ENCODE results near the gene SH3TC2.

Gene SH3TC2

DNA sequence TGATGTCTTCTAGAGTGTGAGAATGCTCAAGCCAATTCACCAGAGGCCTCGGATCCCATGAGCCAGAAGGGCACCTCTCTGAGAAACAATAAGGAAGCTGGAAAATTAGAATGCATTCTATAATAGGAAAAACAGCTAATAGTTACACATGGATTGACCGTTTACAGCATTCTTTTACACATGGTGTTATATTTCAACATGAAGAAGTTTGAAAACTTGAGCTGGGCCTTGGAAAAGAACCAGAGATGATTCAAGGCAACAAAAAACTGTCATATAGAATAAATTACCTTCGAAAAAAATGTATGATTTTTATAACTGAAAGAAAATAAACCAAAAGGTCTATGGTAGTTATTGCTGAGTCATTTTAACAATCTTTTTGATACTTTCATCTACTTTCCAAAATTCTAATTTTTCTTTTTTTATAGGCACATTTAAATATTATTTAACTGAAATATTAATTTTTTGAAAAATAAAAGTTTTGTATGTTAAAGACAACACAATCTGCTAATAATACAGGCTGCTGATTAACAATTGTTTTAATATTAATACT lies 6.2 kb downstream of the SH3TC2 start:
- no peak for DNase-seq

DNA sequence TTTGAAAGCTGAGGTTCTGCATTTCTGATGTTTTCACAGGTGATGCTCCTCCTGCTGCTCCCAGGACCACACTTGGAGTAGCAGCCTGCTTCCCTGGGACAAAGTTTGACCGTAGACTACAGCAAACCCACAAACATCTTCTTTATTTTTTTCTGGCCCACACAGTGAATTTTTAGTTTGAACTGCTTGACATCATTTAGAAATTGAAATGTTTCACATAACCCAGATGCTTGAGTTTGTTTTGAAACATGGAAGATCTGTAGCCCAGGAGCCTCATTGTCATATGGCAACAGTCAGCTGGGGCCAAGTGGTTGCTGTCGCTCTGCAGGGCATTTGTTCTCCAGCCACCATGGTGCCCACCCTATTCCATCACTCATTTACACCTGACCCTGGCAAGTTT lies 8.4 kb downstream of the SH3TC2 start:
- no peak for DNase-seq

DNA sequence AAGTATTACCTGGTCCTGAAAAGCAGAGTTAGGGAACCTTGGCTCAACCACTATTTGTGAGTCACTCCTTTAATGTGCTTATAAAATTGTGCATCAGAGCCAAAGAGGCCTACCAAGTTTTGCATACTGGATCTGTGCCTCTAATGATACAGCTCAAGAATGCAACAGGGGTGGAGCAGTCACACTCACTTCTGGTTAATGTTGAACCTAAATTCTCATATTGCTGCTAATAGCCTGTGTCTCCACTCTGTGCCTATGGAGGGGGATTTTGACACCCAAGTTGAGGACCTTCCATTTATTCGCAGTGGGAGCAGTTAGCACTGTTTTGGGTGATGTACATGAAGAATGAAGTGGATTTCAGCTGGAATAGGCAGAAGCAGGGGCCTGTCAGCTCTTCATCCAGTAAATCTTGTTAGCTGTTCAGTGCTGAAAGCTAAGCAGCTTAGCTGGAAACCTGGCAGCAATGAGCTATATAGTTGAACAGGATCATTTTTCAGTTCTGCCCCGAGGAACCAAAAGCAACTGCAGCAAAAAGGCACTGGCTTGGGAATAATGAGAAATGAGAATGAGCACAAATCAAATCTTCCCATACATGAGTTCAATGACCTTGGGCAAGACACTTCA lies 9.7 kb downstream of the SH3TC2 start:
- DNase-seq, result no peak

DNA sequence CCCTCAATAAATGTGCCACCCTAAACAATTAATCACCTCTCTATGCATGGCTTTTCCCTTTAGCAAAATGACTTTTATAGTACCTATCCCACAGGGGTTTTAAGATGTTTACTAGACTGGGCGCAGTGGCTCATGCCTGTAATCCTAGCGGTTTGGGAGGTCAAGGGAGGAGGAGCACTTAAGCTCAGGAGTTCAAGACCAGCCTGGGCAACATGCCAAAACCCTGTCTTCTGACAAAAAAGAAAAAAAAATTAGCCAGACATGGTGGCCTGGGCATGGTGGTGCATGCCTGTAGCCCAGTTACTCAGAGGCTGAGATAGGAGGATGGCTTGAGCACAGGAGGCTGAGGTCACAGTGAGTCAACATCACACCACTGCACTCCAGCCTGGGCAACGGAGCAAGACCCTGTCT lies 13.5 kb downstream of the SH3TC2 start:
- no peak for DNase-seq

DNA sequence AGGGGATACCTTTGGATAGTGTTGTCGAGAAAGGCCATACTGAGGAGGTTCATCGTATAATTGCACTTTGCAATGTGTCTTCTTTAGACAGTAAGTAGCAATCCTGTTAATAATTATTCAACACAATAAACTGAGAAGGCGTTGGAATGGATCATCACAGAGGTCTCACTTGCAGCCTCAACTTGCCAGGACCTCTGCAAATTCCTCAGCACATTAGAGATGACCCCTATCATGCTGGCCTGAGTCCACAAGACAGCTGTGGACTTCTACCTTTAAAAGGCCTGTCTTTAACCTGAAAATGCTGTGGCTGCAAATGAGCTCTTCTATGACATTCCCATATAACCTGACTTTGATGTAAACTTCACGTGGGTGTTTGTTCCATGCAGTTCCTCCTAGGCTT lies 14.1 kb downstream of the SH3TC2 start:
- DNase-seq, result no peak

DNA sequence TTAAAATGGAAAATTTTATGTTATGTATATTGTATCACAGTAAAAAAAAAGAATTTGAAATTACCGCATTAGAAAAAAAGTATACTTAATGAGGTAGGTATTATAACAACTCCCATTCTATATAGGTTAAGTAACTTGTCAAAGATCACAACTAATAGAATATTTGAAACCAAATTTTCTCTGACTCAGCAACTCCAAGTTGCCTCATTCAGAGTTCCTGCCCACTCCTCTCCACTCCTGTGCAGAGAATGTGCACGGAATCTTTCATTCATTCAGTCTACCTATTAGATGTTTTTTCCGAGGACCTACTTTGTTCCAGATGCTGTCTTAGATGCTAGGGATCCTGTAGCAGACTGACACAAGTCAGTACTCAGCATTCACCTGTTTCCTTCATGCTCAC lies 15.4 kb downstream of the SH3TC2 start:
- no peak for DNase-seq

DNA sequence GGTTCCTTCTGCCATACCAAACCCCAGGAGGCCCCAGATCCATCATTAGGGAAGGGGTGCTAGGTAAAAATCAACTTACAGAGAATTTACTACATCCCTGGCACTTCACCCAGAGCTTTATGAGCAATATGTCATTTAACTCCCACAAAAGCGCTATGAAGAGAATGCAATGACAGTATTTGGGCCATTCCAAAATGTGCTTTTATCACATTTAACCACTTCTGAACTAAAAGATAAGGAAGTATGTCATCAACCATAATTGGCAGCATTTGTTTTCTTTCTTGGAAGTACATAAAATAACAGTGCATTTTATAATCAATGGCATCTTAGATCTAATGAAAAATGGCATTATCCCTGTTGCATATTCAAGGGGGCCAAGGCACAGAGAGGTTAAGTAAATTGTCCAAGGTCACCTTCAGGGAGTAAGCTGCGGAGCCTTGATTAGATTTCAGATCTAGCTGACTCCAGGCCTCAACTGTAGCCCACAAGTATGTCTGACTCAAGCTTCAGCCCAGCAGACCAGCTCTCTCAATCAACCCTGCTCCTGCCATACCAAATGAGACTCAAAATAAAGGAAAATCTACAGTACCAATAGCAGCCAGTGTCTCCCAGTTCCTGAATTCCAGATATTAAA lies 16.5 kb downstream of the SH3TC2 start:
- DNase-seq, result no peak

DNA sequence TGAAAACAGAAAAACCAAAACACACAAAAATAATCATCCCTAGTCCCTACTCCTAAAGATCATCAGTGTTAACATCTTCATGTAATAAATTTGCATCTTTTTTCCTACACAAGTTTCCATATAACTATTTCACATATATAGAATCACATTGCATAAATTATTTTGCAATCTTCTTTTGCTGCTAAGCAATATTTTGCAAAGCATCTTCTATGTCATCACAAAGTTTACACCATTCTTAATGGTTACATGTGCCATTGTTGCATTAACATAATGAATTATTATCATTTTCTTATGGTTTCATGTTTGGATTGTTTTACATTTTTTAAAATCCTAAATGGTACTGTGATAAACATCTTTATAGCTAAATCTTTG lies 17.8 kb downstream of the SH3TC2 start:
- DNase-seq, result no peak

DNA sequence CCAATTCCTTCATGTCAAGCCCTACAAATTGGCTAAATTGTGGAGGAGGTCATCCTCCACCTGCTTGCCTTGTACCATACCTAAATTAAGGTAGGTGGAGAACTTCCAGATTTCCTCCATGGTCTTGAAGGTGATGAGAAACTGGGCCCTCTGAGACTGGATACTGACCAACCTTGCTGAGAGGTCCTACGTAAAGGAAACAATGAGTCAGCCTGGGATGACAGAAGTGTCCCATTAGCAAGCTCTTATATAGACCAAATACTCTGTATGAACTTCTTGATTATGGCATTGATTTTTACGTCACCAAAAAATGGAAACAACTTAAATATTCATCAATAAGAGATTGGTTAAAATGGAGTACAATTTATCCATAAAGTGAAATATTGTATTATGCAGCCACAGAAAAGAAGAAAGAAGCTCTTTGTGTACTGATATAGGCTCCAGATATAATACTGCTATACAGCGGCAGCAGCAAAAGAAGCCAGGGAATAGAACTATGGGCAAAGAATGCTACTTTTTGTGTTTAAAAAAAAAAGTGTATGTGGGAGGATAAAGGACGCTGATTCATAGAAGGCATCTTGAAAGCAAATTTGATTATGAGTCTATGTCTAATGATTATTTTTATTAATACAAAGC lies 18.3 kb downstream of the SH3TC2 start:
- no peak for DNase-seq

DNA sequence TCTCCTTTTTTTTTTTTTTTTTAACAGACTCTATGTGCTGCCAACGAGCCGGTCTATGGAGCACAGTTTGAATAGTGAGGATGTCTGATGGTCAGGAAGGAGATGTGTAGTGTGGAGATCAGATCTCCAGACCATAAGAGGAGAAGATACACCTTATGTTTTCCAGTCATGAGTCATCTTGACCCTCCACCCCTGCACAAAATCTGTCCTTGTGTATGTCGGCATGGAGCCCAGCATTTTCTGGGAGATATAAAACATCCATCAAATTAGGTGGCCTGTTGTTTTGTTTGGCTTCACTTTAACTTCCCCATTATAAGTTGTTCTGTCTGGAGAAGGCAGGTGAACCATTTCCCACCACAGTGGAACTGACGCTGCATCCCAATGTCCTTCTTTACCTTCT lies 19.2 kb downstream of the SH3TC2 start:
- DNase-seq, result no peak

DNA sequence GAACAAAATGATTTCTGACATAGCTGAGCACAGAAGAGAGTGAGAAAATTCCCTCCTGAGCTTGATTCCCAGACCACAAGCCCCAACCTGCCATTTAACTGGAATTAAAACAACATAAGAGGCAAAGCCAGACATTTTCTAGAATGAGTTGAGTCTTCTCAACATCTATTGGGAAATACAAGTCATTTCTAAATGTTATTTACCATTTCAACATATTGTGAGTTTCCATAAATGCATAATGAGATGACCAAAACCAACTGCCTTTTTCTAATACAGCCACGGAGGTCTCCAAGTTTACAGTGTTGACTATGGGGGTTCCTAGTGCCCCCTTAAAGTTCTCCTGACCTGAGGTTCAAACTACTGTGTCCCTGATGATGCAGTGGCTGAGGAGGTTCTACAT lies 20.0 kb downstream of the SH3TC2 start:
- DNase-seq, result no peak

DNA sequence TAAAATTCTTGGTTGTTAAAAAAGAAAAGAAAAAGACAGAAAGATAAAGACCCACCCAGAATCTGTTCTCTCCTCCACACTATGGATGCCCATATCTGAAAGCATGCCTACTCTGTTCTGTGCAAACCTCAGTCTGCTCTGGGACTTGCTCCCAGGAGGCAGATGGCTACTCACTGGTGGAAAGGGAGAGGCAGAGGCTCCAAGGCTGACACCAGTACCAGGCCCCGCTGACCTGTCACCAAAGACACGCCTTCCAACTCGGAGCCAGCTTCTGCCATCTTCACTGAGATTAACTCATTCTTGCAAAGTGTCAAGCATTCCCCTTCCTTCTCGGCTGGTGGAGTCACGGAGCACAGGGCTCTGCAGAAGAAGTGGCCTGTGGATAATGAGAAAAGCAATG lies 21.6 kb downstream of the SH3TC2 start:
- DNase-seq, result no peak

DNA sequence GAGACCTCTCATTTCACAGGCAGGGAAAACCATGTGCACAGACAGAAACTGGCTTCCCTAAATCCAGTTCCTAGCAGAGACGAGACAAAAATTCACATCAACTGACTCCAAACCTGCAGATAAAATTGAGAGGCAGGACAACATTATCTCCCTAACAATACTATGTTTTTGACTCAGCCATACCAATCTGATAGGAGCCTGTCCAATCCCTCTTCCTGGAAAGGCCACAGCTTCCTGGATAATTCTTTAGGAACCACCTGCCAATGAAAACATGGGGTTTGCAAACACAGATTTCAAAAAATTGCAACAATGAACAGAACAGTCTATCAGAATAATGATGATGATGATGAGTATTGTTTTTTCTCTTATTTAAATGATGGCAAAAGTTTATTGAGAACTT lies 22.4 kb downstream of the SH3TC2 start:
- DNase-seq, result no peak

DNA sequence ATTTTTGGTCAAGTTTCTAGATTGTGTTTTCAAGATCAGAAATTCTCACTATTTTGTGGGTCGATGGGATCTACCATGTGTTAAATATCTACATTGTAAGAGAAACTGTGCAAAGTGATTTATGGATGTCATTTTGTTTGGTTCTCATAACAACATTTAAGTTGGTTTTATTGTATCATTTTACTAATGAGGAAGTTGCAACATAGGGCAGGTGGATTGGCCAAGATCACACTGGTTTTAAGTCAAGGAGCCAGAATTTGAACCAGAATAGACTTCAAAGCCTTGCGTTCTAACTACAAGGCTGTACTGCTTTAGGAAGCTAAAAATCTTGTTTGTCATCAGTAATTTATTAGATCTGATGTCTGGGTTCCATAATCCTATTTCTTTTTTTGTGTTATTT lies 23.4 kb downstream of the SH3TC2 start:
- no peak for DNase-seq

DNA sequence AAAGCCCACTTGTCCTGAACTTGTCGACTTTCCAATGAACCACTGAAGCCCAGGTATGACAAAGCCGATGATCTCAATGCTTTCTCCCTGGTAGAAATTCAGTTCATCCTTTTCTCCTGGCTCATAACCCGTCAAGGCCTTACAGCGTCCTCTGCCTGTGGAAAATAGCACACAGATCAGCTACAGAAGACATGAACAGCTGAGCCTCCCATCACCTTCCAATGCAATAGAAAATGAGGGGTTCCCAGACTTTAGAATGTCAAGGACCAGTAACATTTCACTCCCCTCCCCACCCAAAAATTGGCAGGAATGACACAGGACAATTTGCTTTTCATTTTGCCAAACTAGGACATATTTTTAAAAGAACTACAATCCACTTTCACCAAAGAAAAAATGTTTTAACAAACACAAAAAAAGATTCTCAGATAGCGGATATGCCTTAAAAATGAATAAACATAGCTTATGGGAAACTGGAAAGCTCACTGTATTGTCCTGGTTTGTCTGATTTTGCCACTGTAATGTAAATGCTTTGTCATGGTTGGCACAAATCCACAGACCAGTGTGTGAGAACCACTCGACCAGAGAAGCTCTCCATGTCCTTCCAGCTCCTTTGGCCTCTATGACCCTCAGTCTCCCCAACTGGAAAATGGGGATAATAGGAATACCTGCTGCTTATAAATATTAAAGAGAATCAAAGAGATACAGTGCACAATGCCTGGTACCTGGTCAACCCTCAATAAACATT lies 24.4 kb downstream of the SH3TC2 start:
- DNase-seq, result no peak

DNA sequence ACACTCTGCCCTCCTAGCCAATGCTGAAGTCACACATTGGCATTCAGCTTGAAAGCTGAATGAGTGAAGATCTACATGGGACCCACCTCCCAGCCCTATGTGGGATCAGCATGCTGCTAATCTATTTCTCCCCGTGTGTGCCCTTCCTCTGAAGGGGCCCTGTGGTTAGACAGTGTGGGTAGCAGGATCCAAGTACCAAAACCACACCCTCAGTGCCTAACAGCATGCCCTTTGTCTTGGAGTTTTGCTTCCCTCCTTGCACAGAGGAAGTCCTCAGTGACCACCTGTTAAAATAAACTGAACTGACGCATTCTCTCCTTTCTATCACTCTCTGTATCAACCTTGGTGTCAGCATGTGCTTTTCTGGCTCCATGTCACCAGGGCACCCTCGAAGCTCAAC lies 25.0 kb downstream of the SH3TC2 start:
- no peak for DNase-seq

DNA sequence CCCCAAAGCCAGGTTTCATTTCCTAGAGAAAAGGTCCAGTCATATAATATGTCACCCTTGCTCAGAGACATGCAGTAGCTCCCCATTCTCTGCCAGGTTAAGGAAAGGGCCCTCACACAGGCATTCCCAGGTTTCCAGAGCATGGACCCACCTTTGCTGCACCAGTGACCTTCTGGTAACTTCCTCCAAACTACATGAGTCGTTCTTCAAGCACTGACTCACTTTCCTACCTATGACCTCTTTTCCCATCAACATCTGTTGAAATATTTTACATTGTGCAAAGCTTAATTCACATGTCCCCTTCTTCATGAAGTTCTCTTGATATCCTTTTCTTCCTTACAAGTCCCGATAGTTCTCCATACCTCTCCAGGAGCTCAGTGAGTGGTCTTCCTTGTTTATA lies 25.9 kb downstream of the SH3TC2 start:
- no peak for DNase-seq

DNA sequence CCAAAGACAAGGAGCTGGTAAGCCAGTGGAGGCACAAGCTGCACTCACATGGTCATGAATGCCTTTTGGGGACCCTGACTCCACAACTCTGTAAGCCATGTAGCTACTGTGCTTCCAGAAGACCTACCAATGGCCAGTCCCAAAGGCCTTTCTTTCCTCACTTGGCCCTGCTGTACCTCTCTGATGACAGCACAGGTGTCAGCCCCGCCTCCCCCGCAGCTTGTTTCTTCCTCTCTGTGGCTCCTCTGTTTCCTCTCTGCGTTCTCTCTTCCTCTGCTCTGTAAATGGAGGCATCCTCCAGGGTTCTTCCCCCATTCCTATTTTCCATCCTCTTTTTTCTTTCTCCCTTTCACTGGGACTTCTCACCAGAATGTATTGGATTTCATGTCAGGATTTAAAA lies 26.7 kb downstream of the SH3TC2 start:
- DNase-seq, result no peak

DNA sequence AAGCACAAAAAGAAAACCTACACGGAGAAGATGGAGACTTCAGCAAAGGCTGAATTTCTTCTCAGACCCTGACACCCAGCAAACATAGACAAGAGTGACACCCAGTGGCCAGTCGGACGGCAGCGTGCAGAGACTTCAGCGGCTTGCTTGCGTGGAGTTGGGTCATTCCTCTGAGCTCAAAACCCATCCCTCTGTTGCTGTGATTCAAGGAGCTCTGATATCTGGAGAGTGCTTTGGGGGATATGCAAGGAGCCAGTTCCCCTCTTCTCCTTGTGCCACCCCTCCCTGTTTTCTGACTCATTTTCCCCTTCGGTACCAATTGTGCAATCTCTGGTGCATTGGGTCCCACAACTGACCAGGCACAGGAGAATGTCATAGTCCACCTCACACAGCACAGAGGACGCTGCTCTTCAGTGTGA lies 27.5 kb downstream of the SH3TC2 start:
- DNase-seq, result peak; percentile 55 to 83

DNA sequence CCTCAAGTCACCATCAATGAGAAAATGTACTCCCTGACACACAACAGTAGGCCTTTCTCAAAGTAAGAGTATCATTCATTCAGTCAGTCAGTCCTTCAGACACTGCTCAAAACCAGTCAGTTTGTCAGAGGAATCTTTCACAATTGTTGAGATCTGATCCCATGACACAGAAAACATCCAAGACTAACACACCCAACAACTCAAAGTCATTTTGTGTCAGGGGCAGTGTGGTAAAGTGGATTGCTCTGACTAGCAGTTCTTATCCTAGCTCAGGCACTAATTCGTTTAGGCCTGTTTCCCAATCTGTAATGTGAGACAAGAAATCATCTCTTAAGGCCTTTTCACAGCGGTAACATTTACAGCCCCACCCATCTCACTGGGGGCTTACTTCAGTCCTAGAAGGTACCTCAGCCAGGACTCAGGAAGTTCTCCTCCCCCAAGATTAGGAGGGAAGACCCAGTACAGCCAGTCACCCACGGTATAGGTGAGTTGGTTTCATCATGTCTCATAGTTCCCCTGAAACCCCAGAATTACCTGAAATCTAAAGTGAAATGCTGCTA lies 31.9 kb downstream of the SH3TC2 start:
- no peak for DNase-seq

DNA sequence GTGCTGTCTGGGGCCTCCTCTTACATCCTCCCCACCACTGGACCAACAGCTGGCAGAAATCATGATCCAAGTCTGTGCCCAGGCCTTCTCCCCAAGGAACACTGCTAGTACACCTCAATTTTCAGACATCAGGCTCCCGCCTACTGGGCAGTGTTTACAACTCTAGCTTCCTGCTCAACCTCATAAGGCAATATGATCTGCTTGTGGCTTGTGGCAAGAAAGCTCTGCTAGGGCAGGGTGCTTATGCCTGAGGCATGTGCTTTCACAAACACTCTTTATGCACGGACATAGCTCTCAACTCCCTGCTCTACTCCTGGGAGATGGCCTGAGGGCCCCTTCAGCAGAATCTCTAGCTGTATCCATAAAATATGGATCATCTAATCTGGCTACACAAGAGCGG lies 32.5 kb downstream of the SH3TC2 start:
- DNase-seq, result no peak

DNA sequence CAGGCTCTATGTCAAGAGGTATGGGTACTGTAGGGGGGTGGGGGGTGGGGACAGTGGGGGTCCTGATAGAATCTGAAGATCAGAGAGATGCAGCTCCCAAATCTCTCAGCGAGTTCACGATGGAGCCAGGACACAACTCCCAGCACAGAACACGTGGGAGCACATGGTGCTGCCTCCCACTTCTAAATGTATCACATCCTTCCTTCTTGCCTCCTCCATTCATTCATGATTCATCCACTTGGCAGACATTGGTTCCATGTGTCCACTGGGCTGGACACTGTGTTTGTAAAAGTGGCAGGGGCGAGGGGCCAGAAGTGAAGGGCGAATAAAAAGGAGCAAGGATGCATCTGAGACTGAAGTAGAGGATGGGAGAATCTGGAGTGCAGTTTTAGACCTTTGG lies 33.9 kb downstream of the SH3TC2 start:
- no peak for DNase-seq

DNA sequence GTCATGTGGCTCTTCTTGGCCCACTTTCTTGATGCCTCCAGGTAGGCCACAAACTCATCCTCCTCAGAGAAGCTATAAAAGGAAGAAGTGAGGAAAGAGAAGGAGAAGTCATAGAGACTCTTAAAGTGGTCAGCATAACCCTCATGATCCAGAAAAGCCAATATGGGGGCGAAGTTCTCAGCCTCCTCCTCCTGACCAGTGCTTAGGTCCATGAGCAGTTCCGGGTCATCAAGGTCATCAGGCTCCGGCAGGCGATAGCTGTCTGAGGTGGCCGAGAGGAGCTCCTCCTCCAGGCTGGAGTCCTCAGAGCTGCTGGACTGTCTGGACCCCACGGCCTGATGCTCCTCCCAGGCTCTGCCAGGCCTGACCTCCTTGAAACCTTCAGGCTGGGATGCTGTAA lies 34.7 kb downstream of the SH3TC2 start:
- DNase-seq, result no peak
